Activated T-cell treated with anti-CD3 and anti-CD28 coated beads for 24 hours (primary cell): ENCODE data around the gene DSTYK.

Experiments
- DNase-seq: peaks from one replicate; pipeline ENCODE4 v3.0.0-alpha.2; 2020; ENCODE audit warnings: low read depth

Gene DSTYK, protein sequence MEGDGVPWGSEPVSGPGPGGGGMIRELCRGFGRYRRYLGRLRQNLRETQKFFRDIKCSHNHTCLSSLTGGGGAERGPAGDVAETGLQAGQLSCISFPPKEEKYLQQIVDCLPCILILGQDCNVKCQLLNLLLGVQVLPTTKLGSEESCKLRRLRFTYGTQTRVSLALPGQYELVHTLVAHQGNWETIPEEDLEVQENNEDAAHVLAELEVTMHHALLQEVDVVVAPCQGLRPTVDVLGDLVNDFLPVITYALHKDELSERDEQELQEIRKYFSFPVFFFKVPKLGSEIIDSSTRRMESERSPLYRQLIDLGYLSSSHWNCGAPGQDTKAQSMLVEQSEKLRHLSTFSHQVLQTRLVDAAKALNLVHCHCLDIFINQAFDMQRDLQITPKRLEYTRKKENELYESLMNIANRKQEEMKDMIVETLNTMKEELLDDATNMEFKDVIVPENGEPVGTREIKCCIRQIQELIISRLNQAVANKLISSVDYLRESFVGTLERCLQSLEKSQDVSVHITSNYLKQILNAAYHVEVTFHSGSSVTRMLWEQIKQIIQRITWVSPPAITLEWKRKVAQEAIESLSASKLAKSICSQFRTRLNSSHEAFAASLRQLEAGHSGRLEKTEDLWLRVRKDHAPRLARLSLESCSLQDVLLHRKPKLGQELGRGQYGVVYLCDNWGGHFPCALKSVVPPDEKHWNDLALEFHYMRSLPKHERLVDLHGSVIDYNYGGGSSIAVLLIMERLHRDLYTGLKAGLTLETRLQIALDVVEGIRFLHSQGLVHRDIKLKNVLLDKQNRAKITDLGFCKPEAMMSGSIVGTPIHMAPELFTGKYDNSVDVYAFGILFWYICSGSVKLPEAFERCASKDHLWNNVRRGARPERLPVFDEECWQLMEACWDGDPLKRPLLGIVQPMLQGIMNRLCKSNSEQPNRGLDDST

DNA sequence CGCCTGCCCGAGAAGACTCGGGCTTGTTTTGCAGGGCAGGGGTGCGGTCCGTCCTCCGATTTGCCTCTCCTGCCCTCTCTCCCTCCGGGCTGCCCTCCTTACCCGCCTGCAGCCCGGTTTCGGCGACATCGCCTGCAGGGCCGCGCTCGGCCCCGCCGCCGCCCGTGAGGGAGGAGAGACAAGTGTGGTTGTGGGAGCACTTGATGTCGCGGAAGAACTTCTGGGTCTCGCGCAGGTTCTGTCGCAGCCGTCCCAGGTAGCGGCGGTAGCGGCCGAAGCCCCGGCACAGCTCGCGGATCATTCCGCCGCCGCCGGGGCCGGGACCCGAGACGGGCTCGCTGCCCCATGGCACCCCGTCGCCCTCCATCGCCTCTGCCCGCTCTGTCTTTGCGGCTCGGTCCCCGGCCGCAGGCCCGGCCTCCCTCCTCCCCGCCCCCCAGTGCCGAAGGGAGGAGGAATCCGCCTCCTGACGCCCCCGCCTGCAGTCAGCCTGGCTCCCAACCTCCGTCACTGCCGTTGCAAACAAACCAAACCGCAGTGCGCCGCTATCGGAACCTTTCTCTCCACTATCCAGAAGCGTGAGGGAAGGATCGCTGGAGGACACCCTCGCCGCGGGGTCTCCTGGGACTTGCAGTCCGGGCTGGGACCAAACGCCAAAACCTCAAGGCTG is at the start of gene DSTYK:
Gene DSTYK, minus strand, starts transcription at position 534 of the 670 bp plus-strand sequence. Its CDS starts 167 bp downstream, at position 367.
- peak; percentile 90 for DNase-seq

GRCh38 chr1:205259998-205260397 is 48.5 kb upstream of the DSTYK start:
- DNase-seq = no peak

- DNase-seq = no peak
Observed at GRCh38 chr1:205259324-205259832, 47.9 kb upstream of the DSTYK start.

GRCh38 chr1:205258719-205259118 is 47.2 kb upstream of the DSTYK start:
- no peak for DNase-seq

DNA sequence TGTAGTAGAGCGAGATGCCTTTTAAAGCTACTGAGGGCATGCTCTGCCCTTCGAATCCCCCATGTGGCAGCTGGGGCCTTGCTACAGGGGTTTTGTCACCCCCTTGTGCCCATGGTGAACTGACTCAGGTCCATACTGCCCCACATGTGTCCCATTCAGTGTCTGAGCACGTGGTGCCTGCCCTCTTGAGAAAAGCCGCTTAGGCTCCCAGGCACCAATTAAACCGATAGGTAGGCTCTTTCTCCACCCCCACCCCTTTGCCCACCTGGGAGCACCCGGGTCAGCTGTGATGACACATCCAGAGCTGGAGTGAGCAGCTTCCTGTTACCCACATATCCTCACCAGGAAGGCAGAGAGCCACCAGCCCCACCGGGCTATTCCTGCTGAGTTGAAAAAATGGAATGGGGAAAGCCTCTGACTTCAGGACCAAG is 46.8 kb upstream of the DSTYK start:
- no peak for DNase-seq

DNA sequence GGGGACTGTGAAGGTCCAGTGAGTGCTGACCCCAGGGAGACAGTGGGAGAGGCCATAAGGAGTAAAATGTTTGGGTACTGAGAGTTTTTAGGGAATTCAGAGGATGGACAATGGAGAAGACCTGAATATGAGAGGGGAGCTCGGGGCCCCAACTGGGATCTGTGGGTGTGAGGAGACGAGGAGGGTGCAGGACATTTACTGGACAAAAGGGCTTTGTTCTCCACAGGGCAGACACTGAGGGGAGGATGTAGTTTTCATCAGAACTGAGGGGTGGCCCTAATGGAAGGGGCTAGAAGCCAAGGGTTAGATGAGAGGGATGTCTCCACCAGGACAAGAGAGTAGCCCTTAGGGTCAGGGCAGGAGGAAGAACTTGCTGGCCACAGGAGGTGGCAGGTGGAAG is 46.2 kb upstream of the DSTYK start:
- DNase-seq = no peak

GRCh38 chr1:205256951-205257625 is 45.6 kb upstream of the DSTYK start:
- no peak for DNase-seq

DNA sequence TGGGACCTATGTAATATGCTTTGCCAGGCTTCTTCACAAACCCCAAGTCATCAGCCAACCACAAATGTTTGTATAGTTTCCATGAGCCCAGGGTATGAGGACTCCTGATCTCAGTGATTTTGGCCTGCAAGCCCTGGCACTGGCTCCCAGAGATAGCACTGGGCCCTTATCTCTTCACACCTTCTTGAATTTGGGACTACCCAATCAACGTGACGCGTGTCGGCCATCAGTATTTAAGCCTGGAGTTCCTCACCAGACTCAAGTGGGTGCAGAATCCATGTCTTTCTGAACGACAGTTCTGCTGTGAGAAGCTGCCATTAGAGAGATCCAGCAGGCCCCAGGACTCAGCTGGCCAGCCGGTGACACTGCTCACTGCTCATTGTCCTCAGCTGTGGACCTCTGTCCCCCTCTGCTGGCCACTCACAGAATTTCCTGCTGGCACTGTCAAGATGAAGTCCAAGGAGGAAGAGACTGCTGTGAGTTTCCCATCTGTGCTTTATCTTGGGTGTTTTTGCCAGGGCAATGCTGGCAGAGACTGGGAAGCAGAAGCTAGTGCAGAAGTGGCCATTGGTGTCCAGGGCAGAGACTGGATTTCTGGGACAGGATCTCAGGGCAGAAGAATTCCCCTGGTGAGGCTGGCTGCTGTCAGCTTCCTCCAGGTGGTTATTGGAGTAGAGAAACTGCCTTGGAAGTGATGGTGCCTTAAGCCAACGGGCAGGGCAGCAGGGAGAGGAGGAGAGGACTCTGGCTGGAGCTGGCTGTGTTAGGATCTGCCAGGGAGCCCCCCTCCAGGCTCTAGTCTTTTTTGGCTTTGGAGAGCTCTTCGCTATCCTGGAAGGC is 44.7 kb upstream of the DSTYK start:
- DNase-seq = peak; percentile 82

DNA sequence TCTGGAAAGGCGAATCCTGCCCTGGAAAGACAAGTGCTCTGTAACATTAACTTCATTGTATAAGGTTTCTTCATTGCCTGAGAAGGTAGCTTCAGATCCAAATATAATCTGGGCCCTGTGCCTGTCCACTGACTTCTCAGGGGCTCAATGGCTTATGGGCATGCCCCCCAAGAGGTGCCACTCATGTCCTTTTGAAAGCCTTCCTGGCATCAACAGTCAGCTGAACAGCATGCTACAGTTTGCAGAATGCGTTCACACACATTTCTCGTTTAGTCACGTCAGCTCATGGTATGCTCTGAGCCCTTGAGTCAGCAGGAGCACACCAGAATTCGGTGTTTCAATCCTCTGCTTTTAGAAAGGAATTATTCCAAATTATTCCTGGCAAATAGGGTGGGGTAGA is 40.1 kb upstream of the DSTYK start:
- no peak for DNase-seq

GRCh38 chr1:205250699-205251098 is 39.2 kb upstream of the DSTYK start:
- DNase-seq = no peak

- no peak for DNase-seq
Observed at GRCh38 chr1:205249651-205250050, 38.1 kb upstream of the DSTYK start.

- DNase-seq = no peak
Observed at GRCh38 chr1:205248793-205249601, 37.5 kb upstream of the DSTYK start.

GRCh38 chr1:205247130-205247921 is 35.8 kb upstream of the DSTYK start:
- no peak for DNase-seq

DNA sequence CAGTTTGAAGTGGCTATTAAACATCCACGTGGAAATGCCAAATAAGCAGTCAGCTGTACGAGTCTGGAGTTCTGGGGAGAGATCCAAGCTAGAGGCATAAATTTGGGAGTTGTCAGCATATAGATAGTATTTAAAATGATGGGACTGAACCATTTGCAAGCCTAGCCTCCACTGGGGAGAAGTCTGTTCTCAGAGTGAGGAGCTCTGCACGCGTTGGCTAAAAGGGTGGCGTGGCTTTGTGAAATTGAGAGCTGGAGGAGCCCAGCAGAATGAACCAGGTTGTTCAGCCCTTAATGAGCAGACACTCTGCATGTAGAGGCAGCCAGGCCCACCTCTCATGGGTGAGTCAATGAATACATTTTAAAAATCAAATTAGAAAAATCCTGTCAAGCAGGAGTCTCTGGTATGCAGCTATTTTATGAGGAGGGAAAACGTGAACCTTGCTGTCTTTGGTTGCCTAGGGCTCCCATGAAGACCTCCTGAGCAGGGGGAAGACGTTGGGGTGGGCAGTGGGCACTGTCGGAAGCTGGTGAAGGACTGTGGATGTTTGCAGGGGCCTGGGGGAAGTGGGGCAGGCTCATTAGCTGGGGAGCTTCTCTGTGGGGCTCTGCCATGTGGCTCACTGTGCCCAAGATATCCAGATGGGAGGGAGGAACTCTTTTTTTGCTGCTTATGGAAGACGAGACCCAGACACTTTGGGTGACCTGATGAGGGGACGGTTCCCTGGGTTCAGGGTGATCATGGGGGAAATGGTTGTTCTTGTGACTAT is 35.0 kb upstream of the DSTYK start:
- no peak for DNase-seq

DNA sequence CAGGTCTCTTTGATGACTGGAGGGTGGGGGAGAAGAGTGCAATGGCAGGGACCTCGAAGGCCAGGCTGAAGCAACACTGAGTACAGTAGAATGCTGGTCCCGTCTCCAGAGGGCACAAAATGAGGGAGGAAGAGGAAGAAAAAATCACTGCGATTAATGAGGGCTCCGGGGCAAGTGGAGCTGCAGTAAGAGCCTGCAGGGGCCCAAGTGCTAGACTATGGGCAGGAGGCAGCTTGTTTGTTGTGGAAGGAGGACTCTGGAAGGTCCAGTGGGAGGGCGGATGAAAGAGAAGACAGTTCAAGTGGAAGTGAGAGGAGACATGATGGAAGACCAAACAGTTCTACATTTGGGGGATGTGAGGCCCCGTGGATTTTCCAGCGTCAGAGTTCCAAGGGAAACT is 33.6 kb upstream of the DSTYK start:
- no peak for DNase-seq

- no peak for DNase-seq
Observed at GRCh38 chr1:205244384-205244783, 32.9 kb upstream of the DSTYK start.

DNA sequence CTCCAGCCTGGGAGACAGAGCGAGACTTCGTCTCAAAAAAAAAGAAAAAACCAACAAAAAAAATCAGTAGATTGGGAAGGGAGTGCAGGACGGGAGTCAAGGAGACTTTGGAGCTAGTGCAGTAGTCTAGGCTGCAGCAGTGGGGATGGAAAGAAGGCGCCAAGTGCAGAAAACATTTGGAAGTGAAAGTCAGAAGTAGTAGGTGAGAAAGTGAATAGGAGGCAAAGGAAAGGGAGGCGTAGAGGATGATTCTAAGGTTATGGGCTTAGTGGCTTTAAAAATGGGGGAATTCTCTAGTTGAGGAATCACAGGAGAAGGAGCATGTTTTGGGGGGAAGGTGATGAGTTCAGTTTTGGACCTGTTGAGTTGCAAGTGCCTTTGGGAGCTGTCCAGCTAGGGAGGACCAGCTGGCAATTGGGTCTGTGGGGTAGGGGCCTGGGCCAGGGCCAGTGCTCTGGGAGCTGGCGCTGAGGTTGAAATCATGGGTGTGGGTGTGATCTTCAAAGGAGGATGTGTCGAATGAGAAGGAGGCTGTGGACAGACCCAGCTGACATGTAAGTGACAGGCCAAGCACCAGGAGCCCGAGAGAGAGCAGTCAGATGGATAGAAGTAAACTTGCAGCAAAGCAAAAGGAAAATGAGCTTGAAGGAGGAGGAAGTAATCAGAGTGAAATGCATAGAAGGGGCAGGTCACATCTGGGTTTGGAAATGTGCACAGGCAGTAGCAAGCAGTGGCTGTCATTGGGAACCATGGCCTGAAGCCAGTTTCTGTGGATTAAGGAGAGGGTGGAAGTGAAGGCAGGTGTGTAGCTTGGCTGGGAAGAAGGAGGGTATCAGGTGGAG is 32.1 kb upstream of the DSTYK start:
- DNase-seq = no peak
